IPS DF 6.9 (cell line): ENCODE results near the gene UTP25.
"Not testable (repeated sequence)": the region's sequence is repeated elsewhere in the genome, so short reads cannot be mapped to it uniquely, and the experiment has no call there.

ENCODE experiments used
- DNase-seq: peaks from one replicate; pipeline ENCODE4 v3.0.0-alpha.2; 2013; ENCODE audit warnings: low read depth, low spot score
- H3K27ac ChIP-seq: one replicate; pipeline ENCODE4 v1.5.1; 2013; ENCODE audit warnings: low read length, control low read depth
- H3K27me3 ChIP-seq: 2 replicates; pipeline ENCODE4 v1.6.1; 2013; ENCODE audit warnings: mild to moderate bottlenecking, low read length; ENCODE audit not compliant: control insufficient read depth, insufficient read depth
- H3K36me3 ChIP-seq: 2 replicates; pipeline ENCODE4 v1.6.1; 2013; ENCODE audit warnings: low read length; ENCODE audit not compliant: control insufficient read depth, insufficient read depth
- H3K4me1 ChIP-seq: 2 replicates; pipeline ENCODE4 v1.6.1; 2013; ENCODE audit warnings: low read length; ENCODE audit not compliant: control insufficient read depth, insufficient read depth
- H3K4me3 ChIP-seq: 2 replicates; pipeline ENCODE4 v1.5.1; 2013; ENCODE audit warnings: mild to moderate bottlenecking, low read length
- H3K9me3 ChIP-seq: 2 replicates; pipeline ENCODE4 v1.6.1; 2013; ENCODE audit warnings: low read length, inconsistent platforms; ENCODE audit not compliant: control insufficient read depth, insufficient read depth
- WGBS: extraction: QIAGEN DNeasy Blood & Tissue Kit; methylation state at CpG from one replicate; pipeline ENCODE4 v1.1.7; 2013; ENCODE audit warnings: mixed read lengths, missing lambda C conversion rate; ENCODE audit not compliant: insufficient read length, insufficient coverage; 5-methylcytosine and 5-hydroxymethylcytosine counted together

The UTP25 gene

DNA sequence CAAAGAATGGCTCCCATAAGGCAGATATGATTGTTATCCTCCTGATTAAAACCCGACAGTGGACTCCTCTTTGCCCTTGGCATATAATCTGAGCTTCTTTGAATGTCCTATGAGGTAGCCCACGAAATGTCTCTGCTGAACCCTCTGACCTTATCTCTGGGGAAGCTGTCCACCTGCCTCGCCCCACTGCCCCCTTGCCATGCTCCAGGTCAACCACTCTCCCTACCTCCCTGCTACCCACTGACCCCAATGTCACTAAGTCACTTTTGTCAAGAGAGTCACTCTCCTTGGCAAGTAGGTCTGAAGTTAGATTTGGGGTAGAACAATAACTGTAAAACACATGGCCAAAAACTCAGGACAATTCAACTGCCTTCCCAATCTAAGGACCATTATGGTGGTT, 54.5 kb downstream of the UTP25 start:
- Histone ChIP-seq H3K27ac (no peak overlapping the region), H3K4me1 (peaks cover 2% of the 10 kb centered on the region), H3K27me3 (no peaks in the 10 kb centered on the region), H3K4me3 (no peak overlapping the region), H3K9me3 (no peaks in the 10 kb centered on the region; the same call in 1 of the 2 replicates), H3K36me3 (no peaks in the 10 kb centered on the region)
- no CpG with 5 or more reads among the region's 3 CpGs for WGBS
- no peak for DNase-seq

DNA sequence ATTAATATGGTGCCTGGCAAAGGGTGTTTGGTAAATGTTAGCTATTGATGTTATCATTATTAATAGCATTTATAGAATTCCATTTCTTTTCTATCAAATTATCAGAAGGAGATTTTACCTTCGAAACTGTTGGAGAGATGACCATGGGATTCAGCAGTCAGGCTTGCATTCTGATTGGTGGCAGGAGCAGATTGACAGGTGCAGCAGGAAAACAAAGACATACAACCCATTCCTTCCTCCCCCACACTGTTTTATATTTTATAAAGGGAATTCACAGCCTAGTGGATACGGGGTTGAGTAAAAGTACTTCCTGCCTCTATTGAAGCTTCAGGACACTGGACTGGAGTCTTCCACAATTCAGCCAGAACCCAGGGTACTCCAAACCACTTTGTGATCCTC, 55.2 kb downstream of the UTP25 start:
- H3K27ac ChIP-seq: no peak overlapping the region
- no CpG with 5 or more reads among the region's 2 CpGs for WGBS

DNA sequence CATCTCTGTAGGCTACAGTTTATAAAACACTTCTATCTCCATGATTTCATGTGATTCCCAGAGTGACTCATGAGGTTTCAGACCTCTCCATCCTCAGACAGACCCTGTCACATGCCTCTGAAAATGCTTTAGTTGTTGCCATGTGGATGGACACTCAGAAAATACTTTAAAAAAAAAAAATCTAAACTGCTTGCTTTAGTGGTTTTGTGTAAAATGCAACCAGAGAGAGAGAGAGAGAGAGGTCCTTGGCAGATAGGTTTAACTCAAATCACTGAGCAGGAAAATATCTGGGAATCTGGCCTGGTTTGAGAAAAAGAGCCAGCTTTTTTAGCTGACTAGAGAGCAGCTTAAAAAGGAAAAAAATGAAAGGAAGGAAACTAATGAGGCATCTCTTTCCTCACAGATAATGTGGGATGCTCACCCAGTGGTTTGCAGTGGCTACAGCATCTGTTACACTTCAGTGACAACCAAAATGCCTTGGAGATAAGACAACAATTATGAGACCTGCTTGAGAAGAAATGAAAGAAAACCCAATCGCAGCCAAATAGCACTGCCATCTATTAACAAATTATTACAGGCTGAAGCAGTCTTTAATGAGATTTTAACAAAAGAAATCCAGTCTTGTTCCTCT, 55.7 kb downstream of the UTP25 start:
- H3K9me3 ChIP-seq: no peaks in the 10 kb centered on the region; the same call in 1 of the 2 replicates
- WGBS: no CpG with 5 or more reads among the region's 1 CpG
- H3K4me1 ChIP-seq: peaks cover 2% of the 10 kb centered on the region
- no peaks in the 10 kb centered on the region for H3K36me3 ChIP-seq
- no peak overlapping the region for H3K27ac ChIP-seq
- H3K4me3 ChIP-seq: no peak overlapping the region
- DNase-seq: no peak
- no peaks in the 10 kb centered on the region for H3K27me3 ChIP-seq

More for the DNA sequence above, 55.2 kb downstream of the UTP25 start:
- H3K4me3 ChIP-seq: no peak overlapping the region
- H3K9me3 ChIP-seq: no peaks in the 10 kb centered on the region; the same call in 1 of the 2 replicates
- H3K36me3 ChIP-seq: no peaks in the 10 kb centered on the region
- no peaks in the 10 kb centered on the region for H3K27me3 ChIP-seq
- H3K4me1 ChIP-seq: peaks cover 2% of the 10 kb centered on the region
- no peak for DNase-seq

DNA sequence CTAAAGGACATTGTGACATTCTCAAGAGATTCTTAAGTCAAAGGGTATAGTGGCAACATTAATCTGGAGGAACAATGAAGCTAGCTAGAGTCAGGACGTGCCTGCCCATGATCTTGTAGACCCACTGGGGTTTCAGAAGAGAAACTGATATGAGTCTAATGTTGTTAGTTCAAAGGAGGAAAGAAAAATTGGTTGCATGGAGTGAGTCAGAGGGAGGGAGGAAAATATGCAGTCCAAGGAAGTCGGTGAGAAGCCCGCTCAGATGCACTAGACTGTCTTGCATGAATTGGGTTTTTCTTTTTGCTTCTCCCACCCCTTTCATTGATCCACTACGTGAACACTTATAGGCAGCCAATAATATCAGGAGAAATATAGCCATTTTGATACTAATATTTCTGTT, 56.5 kb downstream of the UTP25 start:
- DNase-seq: no peak
- Histone ChIP-seq H3K36me3 (no peaks in the 10 kb centered on the region), H3K4me1 (peaks cover 2% of the 10 kb centered on the region), H3K9me3 (no peaks in the 10 kb centered on the region; the same call in 1 of the 2 replicates), H3K4me3 (no peak overlapping the region), H3K27ac (no peak overlapping the region), H3K27me3 (no peaks in the 10 kb centered on the region)
- WGBS: no CpG with 5 or more reads among the region's 4 CpGs

- H3K27ac ChIP-seq: no peak overlapping the region
- no peak overlapping the region for H3K4me3 ChIP-seq
- no peaks in the 10 kb centered on the region for H3K27me3 ChIP-seq
- H3K36me3 ChIP-seq: no peaks in the 10 kb centered on the region
- no peak for DNase-seq
- no peaks in the 10 kb centered on the region; the same call in 1 of the 2 replicates for H3K9me3 ChIP-seq
- peaks cover 2% of the 10 kb centered on the region for H3K4me1 ChIP-seq
- no CpG with 5 or more reads among the region's 2 CpGs for WGBS
Observed at GRCh38 chr1:209884665-209885117, 56.9 kb downstream of the UTP25 start.

- DNase-seq: no peak
- H3K27ac ChIP-seq: no peak overlapping the region
- no peak overlapping the region for H3K4me3 ChIP-seq
- H3K9me3 ChIP-seq: no peaks in the 10 kb centered on the region; the same call in 1 of the 2 replicates
- peaks cover 2% of the 10 kb centered on the region for H3K4me1 ChIP-seq
- H3K27me3 ChIP-seq: no peaks in the 10 kb centered on the region
- WGBS: no CpG with 5 or more reads among the region's 7 CpGs
- H3K36me3 ChIP-seq: no peaks in the 10 kb centered on the region
Observed at GRCh38 chr1:209885403-209886218, 57.8 kb downstream of the UTP25 start.

DNA sequence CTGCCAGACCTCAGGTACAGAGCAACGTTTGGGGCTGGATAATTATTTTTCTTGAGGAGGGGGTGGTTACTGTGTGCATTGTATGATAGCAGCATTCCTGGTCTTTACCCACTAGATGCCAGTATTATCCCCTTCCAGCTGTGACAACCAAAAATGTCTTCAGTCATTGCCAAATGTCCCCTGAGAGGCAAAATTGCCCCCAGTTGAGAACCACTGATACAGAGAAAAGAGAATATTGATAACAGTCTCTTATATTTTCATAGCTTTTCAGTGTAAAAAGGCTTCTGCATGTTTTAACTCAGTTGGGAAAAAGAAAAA, 58.4 kb downstream of the UTP25 start:
- peaks cover 2% of the 10 kb centered on the region for H3K4me1 ChIP-seq
- H3K9me3 ChIP-seq: no peaks in the 10 kb centered on the region; the same call in 1 of the 2 replicates
- H3K27ac ChIP-seq: no peak overlapping the region
- DNase-seq: no peak
- H3K4me3 ChIP-seq: no peak overlapping the region
- no CpG with 5 or more reads among the region's 1 CpG for WGBS
- no peaks in the 10 kb centered on the region for H3K36me3 ChIP-seq
- H3K27me3 ChIP-seq: no peaks in the 10 kb centered on the region

GRCh38 chr1:209888291-209889076, 60.7 kb downstream of the UTP25 start:
- not testable (repeated sequence) for H3K4me1 ChIP-seq, H3K9me3 ChIP-seq, DNase-seq, H3K4me3 ChIP-seq, H3K27ac ChIP-seq, H3K27me3 ChIP-seq, H3K36me3 ChIP-seq
- no CpG with 5 or more reads among the region's 31 CpGs for WGBS

GRCh38 chr1:209889077-209889418, 61.3 kb downstream of the UTP25 start:
- no peaks in the 10 kb centered on the region for H3K27me3 ChIP-seq
- no peak overlapping the region for H3K27ac ChIP-seq
- H3K4me3 ChIP-seq: no peak overlapping the region
- no peaks in the 10 kb centered on the region for H3K36me3 ChIP-seq
- H3K9me3 ChIP-seq: no peaks in the 10 kb centered on the region; the same call in 1 of the 2 replicates
- WGBS: no CpG with 5 or more reads among the region's 35 CpGs
- H3K4me1 ChIP-seq: peaks cover 2% of the 10 kb centered on the region
- no peak for DNase-seq

DNA sequence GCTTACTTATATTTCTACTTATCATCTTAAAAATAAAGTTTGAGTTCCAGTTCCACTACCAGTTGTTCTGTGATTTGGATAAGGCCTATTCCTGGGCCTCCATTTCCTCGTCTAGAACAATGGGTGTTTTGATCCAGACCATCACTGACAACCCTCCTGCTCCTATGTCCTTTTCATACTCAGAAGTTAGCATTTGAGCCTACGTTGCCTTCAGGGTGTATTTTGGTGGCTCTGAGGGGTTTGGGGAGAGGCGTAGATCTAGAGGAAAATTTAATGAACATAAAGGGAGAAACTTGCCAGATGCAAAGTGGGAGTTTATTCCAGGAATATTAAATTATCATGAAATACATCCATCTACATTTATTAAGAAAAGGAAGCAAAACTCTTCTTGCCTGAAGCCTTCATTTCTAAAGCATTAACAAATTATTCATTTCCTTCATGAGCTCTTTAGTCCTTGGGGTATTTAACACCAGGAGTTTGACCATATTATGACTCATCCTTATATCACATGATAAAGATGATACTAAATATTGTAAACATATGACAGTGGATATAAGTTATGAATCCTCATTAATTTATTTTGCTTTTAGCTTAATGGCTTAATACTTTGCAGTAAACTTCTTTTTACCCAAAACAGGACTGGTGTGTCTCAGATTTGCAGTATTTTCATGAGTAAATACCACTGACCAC, 63.0 kb downstream of the UTP25 start:
- Histone ChIP-seq H3K4me1 (no peaks in the 10 kb centered on the region; the same call in 1 of the 2 replicates), H3K27ac (no peak overlapping the region), H3K9me3 (no peaks in the 10 kb centered on the region; the same call in 1 of the 2 replicates), H3K4me3 (no peak overlapping the region), H3K36me3 (no peaks in the 10 kb centered on the region), H3K27me3 (no peaks in the 10 kb centered on the region)
- WGBS: no CpG with 5 or more reads among the region's 3 CpGs
- no peak for DNase-seq
